ENCODE results near the gene TNIP1. TPM values are rescaled to one million over a fixed set of nuclear protein-coding genes. Genes with fewer than 3 reads are reported as not detected.

The TNIP1 gene
- total and polyA plus RNA-seq, 2 experiments from 2014 or later = 57.0 to 64.6 TPM

DNA sequence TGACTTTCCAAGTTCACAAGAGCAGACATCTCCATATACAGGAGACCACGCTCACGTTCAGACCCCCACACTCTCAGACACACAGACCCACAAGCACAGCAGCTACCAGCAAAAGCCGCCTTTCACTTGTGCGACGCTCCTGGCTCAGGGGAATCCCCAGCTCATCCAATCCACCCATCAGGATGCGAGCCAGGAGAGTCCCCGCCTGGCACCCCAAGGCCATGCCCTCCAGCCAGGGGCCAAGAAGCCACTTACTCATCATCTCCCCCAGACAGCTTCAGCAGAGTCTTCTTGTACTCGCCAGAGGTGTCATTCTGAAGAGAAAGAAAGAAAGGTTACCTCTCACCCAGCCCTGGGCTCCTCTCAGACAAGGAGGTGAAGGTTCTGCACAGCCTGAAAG lies 47.1 kb upstream of the TNIP1 start:
- no peaks in the 10 kb centered on the region for H3K79me2 ChIP-seq
- TF ChIP-seq EZH2 (IDR thresholded peaks at IDR 0.05; ENCODE audit: borderline replicate concordance) = no peak
- H3K27ac ChIP-seq = no peak overlapping the region
- no peak overlapping the region for H3K4me2 ChIP-seq
- H3K36me3 ChIP-seq (replicated peaks; ENCODE audit: insufficient read depth, low read depth) = no peaks in the 10 kb centered on the region
- H3K27me3 ChIP-seq = no peaks in the 10 kb centered on the region
- 85% methylated on average over 8 of the region's 8 CpGs for WGBS (ENCODE audit: low lambda C conversion rate, missing lambda C conversion rate)
- H3K4me1 ChIP-seq (ENCODE audit: insufficient read depth) = peaks cover 5% of the 10 kb centered on the region
- no peaks in the 10 kb centered on the region for H3K9me3 ChIP-seq (ENCODE audit: low read depth)
- H3K4me3 ChIP-seq = no peak overlapping the region
- H3K9me2 ChIP-seq (replicated peaks; ENCODE audit: insufficient read depth) = no peaks in the 10 kb centered on the region
- no peak for DNase-seq (ENCODE audit: low spot score)
- no peaks in the 10 kb centered on the region for H4K20me1 ChIP-seq (ENCODE audit: insufficient read depth, poor library complexity, severe bottlenecking)
- H2AFZ ChIP-seq = no peak overlapping the region

DNA sequence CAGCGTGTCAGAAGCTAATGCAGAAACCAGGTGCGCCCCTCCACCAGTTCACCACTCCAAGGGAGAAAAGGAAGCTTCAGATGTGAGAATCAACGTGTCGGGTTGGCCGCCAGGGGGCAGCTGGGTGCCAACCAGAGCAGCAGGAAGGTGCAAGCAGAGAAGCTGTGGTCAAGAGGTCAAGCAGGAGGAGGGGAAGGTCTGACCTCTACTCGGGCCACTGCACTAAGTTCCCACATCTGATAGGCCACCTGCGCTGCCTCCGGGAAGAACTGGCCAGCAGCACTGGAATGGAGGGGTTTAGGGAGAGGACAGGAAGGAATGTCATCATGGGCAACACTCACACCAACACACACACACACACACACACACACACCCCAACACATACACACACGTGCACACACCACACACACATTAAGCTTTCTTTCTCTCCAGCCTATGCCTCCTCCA lies 45.4 kb upstream of the TNIP1 start:
- Histone ChIP-seq H4K20me1 (ENCODE audit: insufficient read depth, poor library complexity, severe bottlenecking) (no peaks in the 10 kb centered on the region), H3K4me2 (no peak overlapping the region), H3K36me3 (replicated peaks; ENCODE audit: insufficient read depth, low read depth) (no peaks in the 10 kb centered on the region), H3K4me3 (no peak overlapping the region), H3K9me3 (ENCODE audit: low read depth) (no peaks in the 10 kb centered on the region), H3K4me1 (ENCODE audit: insufficient read depth) (peaks cover 3% of the 10 kb centered on the region), H3K27me3 (no peaks in the 10 kb centered on the region), H3K79me2 (no peaks in the 10 kb centered on the region), H2AFZ (no peak overlapping the region), H3K27ac (no peak overlapping the region), H3K9me2 (replicated peaks; ENCODE audit: insufficient read depth) (no peaks in the 10 kb centered on the region)
- no peak for TF ChIP-seq EZH2 (IDR thresholded peaks at IDR 0.05; ENCODE audit: borderline replicate concordance)
- TF ChIP-seq, protein P1, sequence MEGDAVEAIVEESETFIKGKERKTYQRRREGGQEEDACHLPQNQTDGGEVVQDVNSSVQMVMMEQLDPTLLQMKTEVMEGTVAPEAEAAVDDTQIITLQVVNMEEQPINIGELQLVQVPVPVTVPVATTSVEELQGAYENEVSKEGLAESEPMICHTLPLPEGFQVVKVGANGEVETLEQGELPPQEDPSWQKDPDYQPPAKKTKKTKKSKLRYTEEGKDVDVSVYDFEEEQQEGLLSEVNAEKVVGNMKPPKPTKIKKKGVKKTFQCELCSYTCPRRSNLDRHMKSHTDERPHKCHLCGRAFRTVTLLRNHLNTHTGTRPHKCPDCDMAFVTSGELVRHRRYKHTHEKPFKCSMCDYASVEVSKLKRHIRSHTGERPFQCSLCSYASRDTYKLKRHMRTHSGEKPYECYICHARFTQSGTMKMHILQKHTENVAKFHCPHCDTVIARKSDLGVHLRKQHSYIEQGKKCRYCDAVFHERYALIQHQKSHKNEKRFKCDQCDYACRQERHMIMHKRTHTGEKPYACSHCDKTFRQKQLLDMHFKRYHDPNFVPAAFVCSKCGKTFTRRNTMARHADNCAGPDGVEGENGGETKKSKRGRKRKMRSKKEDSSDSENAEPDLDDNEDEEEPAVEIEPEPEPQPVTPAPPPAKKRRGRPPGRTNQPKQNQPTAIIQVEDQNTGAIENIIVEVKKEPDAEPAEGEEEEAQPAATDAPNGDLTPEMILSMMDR (IDR thresholded peaks at IDR 0.05; ENCODE audit: poor library complexity) = peak; percentile 79
- peak; percentile 77 for DNase-seq (ENCODE audit: low spot score)
- WGBS (ENCODE audit: low lambda C conversion rate, missing lambda C conversion rate) = 25% methylated on average over 9 of the region's 9 CpGs

DNA sequence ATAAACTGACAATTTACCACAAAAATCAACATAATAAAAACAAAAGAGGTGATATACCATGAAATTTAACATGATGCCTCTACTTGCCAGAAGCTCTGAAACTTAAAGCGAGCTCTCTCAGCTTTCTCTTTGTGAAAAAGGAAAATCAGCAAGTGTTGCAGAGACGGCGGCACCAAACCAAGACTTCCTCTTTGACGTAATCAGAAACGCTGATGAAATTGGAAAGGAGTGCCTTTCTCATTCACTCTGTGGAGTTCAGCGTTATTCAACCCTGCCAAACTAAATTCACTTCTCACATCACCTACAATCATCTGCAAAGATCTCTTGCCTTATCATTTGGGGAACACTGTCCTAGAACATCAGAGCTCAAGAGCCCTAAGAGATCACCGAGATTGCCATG lies 44.6 kb upstream of the TNIP1 start:
- peaks cover under 1% of the 10 kb centered on the region for H3K4me1 ChIP-seq (ENCODE audit: insufficient read depth)
- no peak overlapping the region for H3K27ac ChIP-seq
- no peak overlapping the region for H3K4me2 ChIP-seq
- H3K9me3 ChIP-seq (ENCODE audit: low read depth) = no peaks in the 10 kb centered on the region
- no peaks in the 10 kb centered on the region for H3K27me3 ChIP-seq
- H2AFZ ChIP-seq = no peak overlapping the region
- H4K20me1 ChIP-seq (ENCODE audit: insufficient read depth, poor library complexity, severe bottlenecking) = no peaks in the 10 kb centered on the region
- 88% methylated on average over 7 of the region's 7 CpGs for WGBS (ENCODE audit: low lambda C conversion rate, missing lambda C conversion rate)
- no peak overlapping the region for H3K4me3 ChIP-seq
- TF ChIP-seq EZH2 (IDR thresholded peaks at IDR 0.05; ENCODE audit: borderline replicate concordance) = no peak
- TF ChIP-seq, protein P1 (IDR thresholded peaks at IDR 0.05; ENCODE audit: poor library complexity) = no peak
- no peak for TF ChIP-seq EZH2phosphoT487 (IDR thresholded peaks at IDR 0.05; ENCODE audit: low read depth, severe bottlenecking, unreplicated experiment)
- no peaks in the 10 kb centered on the region for H3K36me3 ChIP-seq (replicated peaks; ENCODE audit: insufficient read depth, low read depth)
- H3K79me2 ChIP-seq = no peaks in the 10 kb centered on the region
- H3K9me2 ChIP-seq (replicated peaks; ENCODE audit: insufficient read depth) = no peaks in the 10 kb centered on the region
- no peak for DNase-seq (ENCODE audit: low spot score)

DNA sequence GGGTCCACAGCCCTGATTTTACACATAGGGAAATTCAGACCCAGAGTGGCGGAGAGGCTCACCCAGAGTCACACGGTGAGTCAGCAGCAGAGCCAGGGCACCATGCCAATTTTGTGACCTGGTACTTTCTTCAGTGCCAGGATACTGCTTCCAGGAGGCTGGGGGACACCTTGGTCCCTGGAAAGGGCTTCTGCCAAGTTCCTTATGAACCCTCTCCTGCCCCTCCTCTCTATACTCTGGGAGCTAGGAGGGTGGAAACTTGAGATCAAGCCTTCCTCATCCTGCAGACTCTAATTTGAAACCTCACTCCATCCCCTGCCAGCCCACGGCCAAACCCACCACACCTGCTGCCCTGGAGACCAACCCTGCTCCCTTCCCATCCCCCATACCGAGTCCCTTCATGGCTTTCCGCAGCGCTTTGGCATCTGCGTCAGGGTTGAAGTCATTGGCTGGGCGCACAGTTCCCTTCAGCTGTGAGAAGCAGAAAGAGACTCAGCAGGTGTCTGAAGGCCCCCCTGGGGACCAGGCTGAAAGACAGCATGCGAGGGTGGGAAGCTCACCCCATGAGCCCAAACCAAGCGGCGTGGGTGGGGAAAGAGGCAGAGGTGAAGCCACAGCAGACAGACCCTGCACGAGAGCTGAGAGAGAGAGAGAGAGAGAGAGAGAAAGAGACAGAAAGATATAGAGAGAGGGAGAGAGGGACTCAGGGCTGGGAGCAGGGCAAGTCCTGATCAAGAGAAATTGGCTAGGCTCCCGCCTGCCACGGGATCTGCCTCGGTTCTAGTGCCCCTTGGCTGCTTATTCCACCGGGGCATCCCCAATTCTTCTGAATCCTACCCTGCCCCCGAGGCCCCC lies 43.3 kb upstream of the TNIP1 start:
- Histone ChIP-seq H3K4me1 (ENCODE audit: insufficient read depth) (peaks cover 3% of the 10 kb centered on the region), H3K9me2 (replicated peaks; ENCODE audit: insufficient read depth) (no peaks in the 10 kb centered on the region), H3K79me2 (no peaks in the 10 kb centered on the region), H3K9me3 (ENCODE audit: low read depth) (no peaks in the 10 kb centered on the region), H2AFZ (no peak overlapping the region), H3K27ac (no peak overlapping the region), H3K4me2 (no peak overlapping the region), H3K4me3 (no peak overlapping the region), H3K27me3 (no peaks in the 10 kb centered on the region), H4K20me1 (ENCODE audit: insufficient read depth, poor library complexity, severe bottlenecking) (no peaks in the 10 kb centered on the region), H3K36me3 (replicated peaks; ENCODE audit: insufficient read depth, low read depth) (no peaks in the 10 kb centered on the region)
- DNase-seq (ENCODE audit: low spot score) = no peak
- WGBS (ENCODE audit: low lambda C conversion rate, missing lambda C conversion rate) = 82% methylated on average over 17 of the region's 17 CpGs
- TF ChIP-seq EZH2phosphoT487 (IDR thresholded peaks at IDR 0.05; ENCODE audit: low read depth, severe bottlenecking, unreplicated experiment) (no peak), EZH2 (IDR thresholded peaks at IDR 0.05; ENCODE audit: borderline replicate concordance) (no peak)
- TF ChIP-seq, protein P1 (IDR thresholded peaks at IDR 0.05; ENCODE audit: poor library complexity) = no peak
